ENCODE results near the gene ACP7.

Gene ACP7

DNA sequence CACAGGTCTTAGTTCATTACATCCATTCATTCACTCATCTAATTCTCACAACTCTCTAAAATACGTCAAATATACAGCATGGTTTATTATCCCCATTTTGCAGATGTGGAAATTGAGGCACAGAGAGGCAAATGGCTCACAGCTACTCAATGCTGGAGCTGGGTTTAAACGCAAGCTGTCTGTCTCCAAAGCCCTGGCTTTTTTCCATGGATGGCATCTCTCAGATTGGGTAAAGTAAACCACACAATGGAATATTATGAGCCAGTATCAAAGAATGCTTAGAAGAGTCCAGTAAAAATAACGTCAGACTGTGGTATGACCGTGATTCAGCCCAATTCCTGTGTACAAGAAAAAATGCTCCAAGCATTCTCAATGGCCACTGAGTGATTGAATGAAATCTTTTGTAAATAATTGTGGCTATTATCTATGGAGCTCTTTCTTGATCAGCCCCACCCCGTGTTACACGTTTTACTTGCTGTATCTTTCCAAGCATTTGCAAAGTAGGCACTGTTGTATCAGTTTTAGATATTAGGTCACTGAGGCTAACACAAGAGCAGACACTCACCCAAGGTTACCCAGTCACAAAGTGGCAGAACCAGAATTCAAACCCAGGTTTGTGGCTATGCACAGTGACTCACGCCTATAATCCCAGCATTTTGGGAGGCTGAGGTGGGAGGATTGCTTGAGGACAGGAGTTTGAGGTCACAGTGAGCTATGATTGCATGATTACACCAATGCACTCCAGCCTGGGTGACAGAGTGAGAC lies 5.5 kb upstream of the ACP7 start:
- no peaks in the 10 kb centered on the region for H3K9me3 ChIP-seq
- H3K4me3 ChIP-seq (ENCODE audit: low read depth in 1 of 2, low read length in 1 of 2), result no peak overlapping the region
- peaks cover 53% of the 10 kb centered on the region for H3K27me3 ChIP-seq
- no peak overlapping the region for H3K27ac ChIP-seq
- H3K4me1 ChIP-seq (ENCODE audit: control insufficient read depth in 1 of 2, insufficient read depth in 1 of 2, low read depth in 1 of 2, low read length in 1 of 2), result no peaks in the 10 kb centered on the region
- H3K36me3 ChIP-seq, result no peaks in the 10 kb centered on the region
- TF ChIP-seq CTCF (IDR thresholded peaks at IDR 0.05), result no peak

GRCh38 chr19:39080431-39080830 lies 3.7 kb upstream of the ACP7 start:
- Histone ChIP-seq H3K27me3 (peaks cover 68% of the 10 kb centered on the region), H3K4me1 (ENCODE audit: control insufficient read depth in 1 of 2, insufficient read depth in 1 of 2, low read depth in 1 of 2, low read length in 1 of 2) (no peaks in the 10 kb centered on the region), H3K27ac (no peak overlapping the region), H3K36me3 (no peaks in the 10 kb centered on the region), H3K4me3 (ENCODE audit: low read depth in 1 of 2, low read length in 1 of 2) (no peak overlapping the region), H3K9me3 (no peaks in the 10 kb centered on the region)
- no peak for TF ChIP-seq CTCF (IDR thresholded peaks at IDR 0.05)

DNA sequence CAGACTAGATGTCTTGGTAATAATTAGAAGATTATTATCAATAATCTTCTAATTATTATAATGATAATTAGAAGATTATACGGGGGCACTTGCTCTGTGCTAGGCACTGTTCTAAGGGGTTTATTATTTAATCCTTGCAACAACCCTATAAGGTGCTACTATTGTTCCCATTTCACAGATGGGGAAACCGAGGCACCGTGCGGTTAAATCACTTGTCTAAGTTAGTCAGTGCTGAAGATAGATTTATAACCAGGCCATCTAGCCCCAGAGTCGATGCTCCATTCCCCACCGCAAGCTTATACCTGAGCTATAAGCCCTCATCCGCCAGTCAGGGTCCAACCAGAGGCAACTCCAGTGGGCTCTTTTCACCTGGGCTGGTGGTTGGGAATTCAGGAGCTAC lies 2.0 kb upstream of the ACP7 start:
- H3K9me3 ChIP-seq, result no peaks in the 10 kb centered on the region
- H3K4me1 ChIP-seq (ENCODE audit: control insufficient read depth in 1 of 2, insufficient read depth in 1 of 2, low read depth in 1 of 2, low read length in 1 of 2), result no peaks in the 10 kb centered on the region
- no peak overlapping the region for H3K4me3 ChIP-seq (ENCODE audit: low read depth in 1 of 2, low read length in 1 of 2)
- no peaks in the 10 kb centered on the region for H3K36me3 ChIP-seq
- H3K27me3 ChIP-seq, result peaks cover 85% of the 10 kb centered on the region
- H3K27ac ChIP-seq, result no peak overlapping the region
- TF ChIP-seq CTCF (IDR thresholded peaks at IDR 0.05), result no peak

DNA sequence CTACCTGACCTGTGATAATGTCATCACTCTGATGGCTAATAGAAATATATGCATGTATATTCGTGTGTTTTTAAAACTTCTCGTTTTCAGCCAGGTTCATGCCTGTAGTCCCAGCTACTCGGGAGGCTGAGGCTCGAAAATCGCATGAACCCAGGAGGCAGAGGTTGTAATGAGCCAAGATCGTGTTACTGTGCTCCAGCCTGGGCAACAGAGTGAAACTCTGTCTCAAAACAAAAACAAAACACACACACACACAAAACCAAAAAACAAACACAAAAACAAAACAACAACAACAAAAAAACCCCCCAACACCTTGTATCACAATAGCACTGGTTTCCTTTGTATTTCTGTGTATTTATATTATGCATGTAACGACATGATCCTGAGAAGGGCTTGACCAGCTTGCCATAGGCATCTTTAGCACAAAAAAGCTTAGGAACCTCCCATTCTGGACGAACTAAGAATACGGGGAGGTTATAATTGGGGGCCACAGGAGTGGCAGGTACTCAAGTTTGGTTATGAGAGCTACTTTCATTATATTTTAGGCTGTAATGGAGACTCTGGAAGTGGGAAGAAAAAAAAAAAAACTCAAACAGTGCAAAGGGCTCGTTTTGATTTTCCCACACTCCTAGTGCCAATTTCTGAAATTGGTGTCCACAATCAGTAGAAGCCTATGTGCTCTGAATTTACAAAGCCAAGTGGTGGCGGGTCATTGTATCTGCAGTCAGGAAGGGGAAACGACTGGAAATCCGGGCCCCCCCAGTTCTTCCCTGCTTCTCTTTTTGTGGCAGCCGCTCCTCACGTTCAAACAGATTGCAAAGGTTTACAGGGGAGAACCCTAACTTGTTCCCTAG lies 1.2 kb upstream of the ACP7 start:
- Histone ChIP-seq H3K4me1 (ENCODE audit: control insufficient read depth in 1 of 2, insufficient read depth in 1 of 2, low read depth in 1 of 2, low read length in 1 of 2) (no peaks in the 10 kb centered on the region), H3K27ac (no peak overlapping the region), H3K4me3 (ENCODE audit: low read depth in 1 of 2, low read length in 1 of 2) (no peak overlapping the region), H3K9me3 (no peaks in the 10 kb centered on the region), H3K27me3 (peaks cover 88% of the 10 kb centered on the region), H3K36me3 (no peaks in the 10 kb centered on the region)
- TF ChIP-seq CTCF (IDR thresholded peaks at IDR 0.05), result no peak

- Histone ChIP-seq H3K27ac (no peak overlapping the region), H3K9me3 (no peaks in the 10 kb centered on the region), H3K27me3 (peaks cover 88% of the 10 kb centered on the region), H3K36me3 (no peaks in the 10 kb centered on the region), H3K4me3 (ENCODE audit: low read depth in 1 of 2, low read length in 1 of 2) (no peak overlapping the region), H3K4me1 (ENCODE audit: control insufficient read depth in 1 of 2, insufficient read depth in 1 of 2, low read depth in 1 of 2, low read length in 1 of 2) (no peaks in the 10 kb centered on the region)
- TF ChIP-seq CTCF (IDR thresholded peaks at IDR 0.05), result no peak
Observed at GRCh38 chr19:39083599-39083982, 577 bp upstream of the ACP7 start.
